Heart left ventricle (tissue), 16 donors: ENCODE measurements around the gene PIP5K1C. TPM values are rescaled to one million over a fixed set of nuclear protein-coding genes. Genes with fewer than 3 reads are reported as not detected.
A peak's percentile ranks its signal among the peaks of the same experiment; 100 is the strongest.

ENCODE experiments used
- ATAC-seq, 4 donors: fragments of 200-7000 bp; cut with Tn5 transposase; one replicate each; pipeline ENCODE4 v1.9.1; 2020 to 2022; ENCODE audit warnings: moderate library complexity in 4 of 4, mild to moderate bottlenecking in 3 of 4, moderate number of reproducible peaks in 1 of 4
- DNase-seq, 5 donors: peaks; one replicate each; pipeline ENCODE4 v3.0.0-alpha.2; 2020
- H3K27ac ChIP-seq, 12 donors: fragments of 200-600 bp; sonication (generic) in 4 of 12; one replicate each; pipeline versions ENCODE4 v1.5.0 to v1.8.0; 2016 to 2022; ENCODE audit warnings: mild to moderate bottlenecking in 2 of 12
- H3K27me3 ChIP-seq, 9 donors: fragments of 200-600 bp; sonication (generic) in 2 of 9; one replicate each; pipeline versions ENCODE4 v1.5.1 to v1.8.0; 2016 to 2022; ENCODE audit warnings: mild to moderate bottlenecking in 3 of 9
- H3K36me3 ChIP-seq, 9 donors: fragments of 200-600 bp; sonication (generic) in 2 of 9; one replicate each; pipeline versions ENCODE4 v1.5.0 to v1.8.0; 2018 to 2022; ENCODE audit warnings: mild to moderate bottlenecking in 2 of 9
- H3K4me1 ChIP-seq, 12 donors: fragments of 200-600 bp; sonication (generic) in 4 of 12; one replicate each; pipeline versions ENCODE4 v1.5.0 to v1.8.0; 2016 to 2022; ENCODE audit warnings: mild to moderate bottlenecking in 3 of 12
- H3K4me3 ChIP-seq, 12 donors: fragments of 200-600 bp; sonication (generic) in 4 of 12; one replicate each; pipeline versions ENCODE4 v1.5.0 to v1.8.0; 2017 to 2022; ENCODE audit warnings: mild to moderate bottlenecking in 9 of 12, moderate library complexity in 4 of 12
- H3K9me3 ChIP-seq, 12 donors: fragments of 200-600 bp; sonication (generic) in 4 of 12; one replicate each; pipeline versions ENCODE4 v1.5.0 to v1.8.0; 2016 to 2022; ENCODE audit warnings: mild to moderate bottlenecking in 1 of 12
- CTCF ChIP-seq, 12 donors: fragments of 200-600 bp; sonication (generic) in 4 of 12; IDR thresholded peaks; one replicate each; pipeline versions ENCODE4 v1.5.0 to v1.8.0; 2018 to 2022; ENCODE audit warnings: antibody characterized with exemption in 12 of 12, mild to moderate bottlenecking in 5 of 12
- POLR2A ChIP-seq, 2 donors: fragments of 450-650 bp; IDR thresholded peaks; one replicate each; pipeline ENCODE4 v1.6.1; 2017; ENCODE audit warnings: antibody characterized with exemption in 2 of 2, mild to moderate bottlenecking in 2 of 2, moderate library complexity in 2 of 2
- WGBS, 4 donors: extraction: QIAGEN DNeasy Blood & Tissue Kit in 2 of 4; methylation state at CpG; one replicate each; pipeline versions ENCODE4 v1.1.5 to v1.1.7; 2013 to 2018; 5-methylcytosine and 5-hydroxymethylcytosine counted together
- intact Hi-C, 10 donors: fragments of 100-400 bp; cut with DNase I; formaldehyde crosslinking; loops; one replicate each; pipeline versions ENCODE4 v1.11.1 to v1.14.2; 2022
- polyA plus RNA-seq, 2 donors: library from polyadenylated mRNA; stranded (reverse); fragments of 200-250 nt; gene quantifications; one replicate each; pipeline ENCODE4 v1.2.3, GENCODE V29; 2013
- total RNA-seq, 9 donors: library from RNA; depleted of rRNA in 2 of 9; stranded (reverse); fragments of >200 nt in 2 of 9; fragmentation: NEBNext Ultra II Directional in 3 of 9; extraction: Animal tissue kit (Norgen Biotek cat#: 25700) in 3 of 9; gene quantifications; one replicate each; pipeline versions ENCODE4 v1.1.0 to v1.2.4, GENCODE V29; 2016 to 2023
- donor health status: ischemic (EF 13 %, LVEDD 7.1; RV severe dilation, severe dysfunction).
- donor health status: healthy with polysubstance abuse.
- donor health status: DM: no; HTN: yes; CAD: no.
- donor health status: DM: no; HTN: no; CAD: no.
- donor health status: ischemic (EF 25% LVEDD 6.9; RV normal size, moderate dysfunction).
- donor health status: ischemic (EF 25% LVEDD 5.7; RV mildly dilated, moderate dysfunction).
- donor health status: healthy.
- donor health status: DM: yes; HTN: yes; CAD: no.
- donor health status: ischemic (EF 35%, LVEDD 5.7; RV mildly dilated, moderate dysfunction).
- donor health status: nonischemic (EF 11% LVEDD 7.7; RV severe dilation, severe dysfunction).
- donor health status: DM: yes; HTN: yes; CAD: no.
- donor health status: PGD.
- donor health status: ischemic (EF 29% LVEDD 5.4; RV normal size, mild dysfunction).
- donor health status: nonischemic (EF 23%, LVEDD 6.1; RV moderate dilation, normal function).

The PIP5K1C gene
- total and polyA plus RNA-seq, 11 donors, result 23.9 to 56.6 (median 36.3) TPM

GRCh38 chr19:3721887-3722442 is 21.7 kb upstream of the PIP5K1C start:
- peak overlapping the region in 4 of 12 donors; percentile 0 to 31 (median 21) for H3K4me3 ChIP-seq
- H3K4me1 ChIP-seq, result peaks cover 0 to 22% (median 8%) of the 10 kb centered on the region in 12 donors
- no peak for TF ChIP-seq CTCF (IDR thresholded peaks at IDR 0.05)
- TF ChIP-seq POLR2A (IDR thresholded peaks at IDR 0.05), result no peak
- intact Hi-C loops, result no loop called here
- H3K27me3 ChIP-seq, result peaks cover 31 to 67% (median 44%) of the 10 kb centered on the region in 9 donors
- DNase-seq, result no peak
- 2 to 6% (median 3%) methylated on average over 21 to 26 of the region's 26 CpGs for WGBS, 4 donors
- H3K36me3 ChIP-seq, result no peaks in the 10 kb centered on the region
- ATAC-seq, result no peak
- H3K27ac ChIP-seq, result no peak overlapping the region
- H3K9me3 ChIP-seq, result no peaks in the 10 kb centered on the region

DNA sequence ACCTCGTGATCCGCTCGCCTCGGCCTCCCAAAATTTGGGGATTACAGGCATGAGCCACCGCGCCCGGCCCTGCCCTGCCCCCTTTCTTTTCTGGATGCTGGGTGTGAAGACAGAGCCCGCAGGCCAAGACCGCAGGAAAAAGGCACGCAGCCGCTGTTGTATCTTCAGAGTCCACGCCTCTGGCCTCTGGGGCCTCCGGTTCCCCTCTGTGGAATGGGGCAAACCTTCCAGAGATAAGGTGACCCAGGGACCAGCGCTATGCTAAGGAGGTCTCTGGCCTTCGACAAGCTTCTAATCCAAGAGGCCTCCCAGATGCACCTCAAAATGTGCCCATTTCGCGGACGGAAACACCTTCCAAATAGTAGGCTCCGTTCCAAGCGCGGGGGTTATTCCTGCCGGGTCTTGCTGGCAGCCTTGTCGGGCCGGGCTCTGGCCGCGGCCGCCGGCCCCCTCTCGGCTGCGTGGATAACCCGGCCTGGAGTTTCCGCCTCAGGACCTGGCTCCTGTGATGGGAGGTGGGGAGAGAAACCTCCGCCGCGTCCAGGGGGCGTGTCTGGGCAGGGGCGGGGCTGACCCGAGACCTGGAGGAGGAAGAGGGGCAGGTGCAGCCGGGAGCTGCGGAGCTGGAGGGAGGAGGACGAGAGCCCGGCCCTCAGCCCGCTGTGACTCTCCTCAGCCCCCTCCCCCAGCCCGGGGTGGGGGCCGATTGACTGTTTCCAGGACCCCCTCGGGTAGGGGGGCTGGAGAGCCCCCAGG is 21.0 kb upstream of the PIP5K1C start:
- ATAC-seq (peak; percentile 53 to 90 (median 88)), DNase-seq (peak; percentile 75 to 89 (median 79))
- 16 to 25% (median 22%) methylated on average over 34 to 46 of the region's 46 CpGs for WGBS, 4 donors
- Histone ChIP-seq H3K4me1 (peaks cover 0 to 22% (median 8%) of the 10 kb centered on the region in 12 donors), H3K27me3 (peaks cover 31 to 67% (median 44%) of the 10 kb centered on the region in 9 donors), H3K9me3 (no peaks in the 10 kb centered on the region), H3K4me3 (peak overlapping the region in 4 of 12 donors; percentile 0 to 31 (median 21)), H3K27ac (no peak overlapping the region), H3K36me3 (no peaks in the 10 kb centered on the region)
- no peak for TF ChIP-seq CTCF (IDR thresholded peaks at IDR 0.05)
- TF ChIP-seq POLR2A (IDR thresholded peaks at IDR 0.05), result no peak
- intact Hi-C loops, result no loop called here

DNA sequence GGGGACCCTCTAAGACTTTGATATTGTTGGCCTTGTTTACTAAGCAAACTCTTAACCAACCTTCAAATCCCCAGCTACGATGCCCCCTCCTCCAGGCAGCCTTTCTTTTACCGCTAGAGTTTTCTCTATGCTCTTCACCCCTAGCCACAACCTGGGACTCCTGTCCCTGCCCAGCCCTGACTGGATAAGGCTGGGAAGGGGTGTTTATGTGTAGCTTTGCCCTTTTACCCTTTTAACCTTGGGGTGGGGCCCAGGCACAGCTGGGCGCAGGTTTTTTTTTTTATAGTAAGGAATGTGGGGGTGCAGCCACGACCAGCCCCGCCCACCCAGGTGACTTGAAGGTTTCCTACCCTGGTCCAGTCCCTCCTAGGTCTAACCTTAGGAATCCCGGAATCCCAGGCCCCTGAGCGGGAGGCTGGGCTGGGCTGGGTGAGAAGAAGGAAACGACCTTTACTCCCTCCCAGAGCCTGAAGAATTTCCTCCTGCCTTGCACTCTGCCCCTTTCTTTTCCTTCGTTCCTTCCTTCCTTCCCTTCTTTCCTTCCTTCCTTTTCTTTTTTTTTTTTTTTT is 20.2 kb upstream of the PIP5K1C start:
- no peak overlapping the region for H3K4me3 ChIP-seq
- peaks cover 31 to 66% (median 44%) of the 10 kb centered on the region in 9 donors for H3K27me3 ChIP-seq
- intact Hi-C loops, result no loop called here
- peaks cover 0 to 22% (median 8%) of the 10 kb centered on the region in 12 donors for H3K4me1 ChIP-seq
- WGBS, 4 donors, result 31 to 36% (median 33%) methylated on average over 9 of the region's 9 CpGs
- H3K27ac ChIP-seq, result no peak overlapping the region
- peak in 1 of 4 donors; percentile 21 for ATAC-seq
- H3K36me3 ChIP-seq, result no peaks in the 10 kb centered on the region
- TF ChIP-seq POLR2A (IDR thresholded peaks at IDR 0.05), result no peak
- TF ChIP-seq CTCF (IDR thresholded peaks at IDR 0.05), result no peak
- H3K9me3 ChIP-seq, result no peaks in the 10 kb centered on the region
- no peak for DNase-seq

GRCh38 chr19:3719868-3720267 is 19.6 kb upstream of the PIP5K1C start:
- no peak overlapping the region for H3K4me3 ChIP-seq
- ATAC-seq, result no peak
- no peak overlapping the region for H3K27ac ChIP-seq
- WGBS, 4 donors, result 87 to 92% (median 88%) methylated on average over 4 of the region's 4 CpGs
- no peak for DNase-seq
- intact Hi-C loops, result loop anchor here in 1 of 10 donors (10.0 kb wide), 1 partner anchor 165 kb away; the partner anchor contains the start of gene MFSD12
- peaks cover 31 to 61% (median 44%) of the 10 kb centered on the region in 9 donors for H3K27me3 ChIP-seq
- H3K36me3 ChIP-seq, result no peaks in the 10 kb centered on the region
- TF ChIP-seq CTCF (IDR thresholded peaks at IDR 0.05) (no peak), POLR2A (IDR thresholded peaks at IDR 0.05) (no peak)
- H3K9me3 ChIP-seq, result no peaks in the 10 kb centered on the region
- peaks cover 0 to 22% (median 8%) of the 10 kb centered on the region in 12 donors for H3K4me1 ChIP-seq
